ENCODE results near the gene LCTL. TPM values are rescaled to one million over a fixed set of nuclear protein-coding genes. Genes with fewer than 3 reads are reported as not detected.

LCTL gene
- total and polyA plus RNA-seq, 11 donors: not detected

DNA sequence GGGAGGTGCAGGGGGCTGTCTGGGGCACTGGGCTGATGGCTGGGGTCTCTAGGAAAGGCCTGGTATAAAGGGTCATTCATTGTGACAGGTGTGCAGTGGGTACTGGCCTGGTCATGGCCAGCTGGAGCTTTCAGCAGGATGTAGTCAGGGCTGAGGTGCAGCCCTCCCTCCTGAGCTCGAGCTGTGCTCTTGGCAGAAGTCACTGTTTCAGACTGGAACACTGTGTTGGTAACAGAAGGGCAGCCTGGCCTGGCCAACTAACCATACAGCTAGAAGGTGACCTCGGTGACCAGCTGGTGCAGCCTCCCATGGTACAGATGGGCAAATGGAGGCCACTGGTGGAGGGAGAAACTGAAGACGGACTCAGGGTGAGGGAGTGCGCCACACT is 34.4 kb upstream of the LCTL start:
- DNase-seq (peak in 2 of 5 donors; percentile 43 to 51), ATAC-seq (peak; percentile 47 to 79 (median 61))
- Histone ChIP-seq H3K4me3 (no peak overlapping the region), H3K36me3 (no peaks in the 10 kb centered on the region), H3K27ac (no peak overlapping the region), H3K4me1 (peaks cover 0 to 6% (median 0%) of the 10 kb centered on the region in 12 donors), H3K27me3 (no peaks in the 10 kb centered on the region), H3K9me3 (no peaks in the 10 kb centered on the region)
- intact Hi-C loops (cut with DNase I): loop anchor here in 6 of 10 donors (5.0 kb wide), 5 partner anchors 97 to 252 kb away; partner anchors contain the start of gene SMAD6 (in 1 of the 6)
- TF ChIP-seq POLR2A (IDR thresholded peaks at IDR 0.05) (no peak), CTCF (IDR thresholded peaks at IDR 0.05) (no peak)
- WGBS, 4 donors: 69 to 100% (median 76%) methylated on average over 3 to 4 of the region's 4 CpGs

- intact Hi-C loops (cut with DNase I): loop anchor here in 6 of 10 donors (5.0 kb wide), 5 partner anchors 98 to 253 kb away; partner anchors contain the start of gene SMAD6 (in 1 of the 6)
- Histone ChIP-seq H3K27ac (no peak overlapping the region), H3K4me1 (peaks cover 0 to 6% (median 0%) of the 10 kb centered on the region in 12 donors), H3K4me3 (no peak overlapping the region), H3K27me3 (no peaks in the 10 kb centered on the region), H3K9me3 (no peaks in the 10 kb centered on the region), H3K36me3 (no peaks in the 10 kb centered on the region)
- DNase-seq (peak in 1 of 5 donors; percentile 20), ATAC-seq (no peak)
- TF ChIP-seq POLR2A (IDR thresholded peaks at IDR 0.05): no peak
- no peak for TF ChIP-seq CTCF (IDR thresholded peaks at IDR 0.05)
- WGBS, 4 donors: 81 to 89% (median 86%) methylated on average over 13 of the region's 13 CpGs
Measured at GRCh38 chr15:66599536-66600239, 33.9 kb upstream of the LCTL start.

DNA sequence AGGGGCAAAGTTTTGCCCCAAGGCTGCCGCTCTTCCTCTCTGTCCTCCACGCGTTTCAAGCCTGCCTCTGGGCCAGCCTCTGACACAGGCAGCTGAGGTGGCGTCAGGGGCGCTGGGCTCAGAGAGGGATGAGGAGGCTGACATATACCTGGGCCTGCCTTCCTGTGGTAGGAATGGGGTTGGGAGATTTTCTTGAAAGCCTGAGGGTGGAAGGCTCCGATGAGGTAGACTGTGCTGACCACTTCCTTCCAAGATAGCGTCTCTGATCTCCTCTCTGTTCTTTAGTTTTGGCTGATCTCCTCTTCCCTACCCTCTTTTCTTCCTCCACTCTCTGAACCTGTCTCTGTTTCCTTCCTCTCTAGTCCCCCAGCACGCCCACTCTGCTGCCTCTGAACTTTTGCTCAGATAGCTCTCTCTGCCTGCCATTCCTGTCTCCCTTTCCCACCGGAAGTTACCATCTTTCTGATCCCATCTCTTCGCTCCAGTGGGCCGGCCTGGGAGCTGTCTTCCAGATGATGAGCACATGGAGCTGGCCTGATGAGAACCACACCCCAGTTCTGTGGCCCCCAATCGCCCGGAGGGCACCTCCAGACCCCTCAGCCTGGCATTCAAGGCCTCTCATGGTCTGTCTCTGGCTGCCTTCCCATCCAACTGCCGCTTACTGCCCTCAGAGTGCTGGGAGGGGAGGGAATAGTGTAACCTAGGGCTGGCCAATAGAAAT is 32.5 kb upstream of the LCTL start:
- peak in 1 of 5 donors; percentile 34 for DNase-seq
- Histone ChIP-seq H3K9me3 (no peaks in the 10 kb centered on the region), H3K36me3 (no peaks in the 10 kb centered on the region), H3K4me1 (peaks cover 0 to under 1% (median 0%) of the 10 kb centered on the region in 12 donors), H3K27me3 (no peaks in the 10 kb centered on the region), H3K27ac (no peak overlapping the region), H3K4me3 (no peak overlapping the region)
- 82 to 87% (median 85%) methylated on average over 14 of the region's 14 CpGs for WGBS, 4 donors
- TF ChIP-seq POLR2A (IDR thresholded peaks at IDR 0.05) (no peak), CTCF (IDR thresholded peaks at IDR 0.05) (no peak)
- ATAC-seq: no peak
- intact Hi-C loops (cut with DNase I): no loop called here

DNA sequence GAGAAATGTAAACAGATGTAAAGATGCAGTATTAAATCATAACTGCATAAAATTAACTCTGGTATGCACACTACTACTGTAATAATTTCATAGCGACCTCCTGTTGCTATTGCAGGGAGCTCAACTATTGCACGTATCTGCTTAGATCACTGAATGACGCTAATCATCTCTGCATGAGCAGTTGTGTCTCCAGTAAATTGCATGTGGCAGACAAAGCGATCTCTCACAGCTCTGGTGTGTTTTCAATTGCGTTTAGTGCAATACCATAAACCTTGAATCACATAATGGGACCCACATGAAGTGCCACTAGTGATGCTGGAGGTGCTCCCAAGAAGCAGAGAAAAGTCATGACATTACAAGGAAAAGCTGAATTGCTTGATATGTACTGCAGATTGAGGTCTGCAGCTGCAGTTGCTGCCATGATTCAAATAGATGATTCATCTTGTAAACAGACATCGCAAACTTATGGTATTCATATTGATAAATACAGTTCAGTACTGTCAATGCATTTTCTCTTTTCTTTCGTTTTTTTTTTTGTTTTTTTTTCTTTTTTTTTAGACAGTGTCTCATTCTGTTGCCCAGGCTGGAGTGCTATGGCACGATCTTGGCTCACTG is 30.2 kb upstream of the LCTL start:
- Histone ChIP-seq H3K4me3 (no peak overlapping the region), H3K4me1 (peaks cover 0 to 3% (median 0%) of the 10 kb centered on the region in 12 donors), H3K9me3 (no peaks in the 10 kb centered on the region), H3K36me3 (no peaks in the 10 kb centered on the region), H3K27me3 (no peaks in the 10 kb centered on the region), H3K27ac (no peak overlapping the region)
- WGBS, 4 donors: 82 to 88% (median 84%) methylated on average over 8 of the region's 8 CpGs
- ATAC-seq (no peak), DNase-seq (no peak)
- intact Hi-C loops (cut with DNase I): no loop called here
- TF ChIP-seq CTCF (IDR thresholded peaks at IDR 0.05): no peak
- TF ChIP-seq POLR2A (IDR thresholded peaks at IDR 0.05): no peak
